GM19328 (cell line): Measurements from ENCODE around the gene TACR1.
"Not testable (repeated sequence)": the region's sequence is repeated elsewhere in the genome, so short reads cannot be mapped to it uniquely, and the experiment has no call there.

Source experiments
- ATAC-seq: cut with Tn5 transposase; IDR thresholded peaks from one replicate; pipeline ENCODE4 v1.9.1; 2021; ENCODE audit warnings: mild to moderate bottlenecking, moderate library complexity; ENCODE audit not compliant: unreplicated experiment

The TACR1 gene

DNA sequence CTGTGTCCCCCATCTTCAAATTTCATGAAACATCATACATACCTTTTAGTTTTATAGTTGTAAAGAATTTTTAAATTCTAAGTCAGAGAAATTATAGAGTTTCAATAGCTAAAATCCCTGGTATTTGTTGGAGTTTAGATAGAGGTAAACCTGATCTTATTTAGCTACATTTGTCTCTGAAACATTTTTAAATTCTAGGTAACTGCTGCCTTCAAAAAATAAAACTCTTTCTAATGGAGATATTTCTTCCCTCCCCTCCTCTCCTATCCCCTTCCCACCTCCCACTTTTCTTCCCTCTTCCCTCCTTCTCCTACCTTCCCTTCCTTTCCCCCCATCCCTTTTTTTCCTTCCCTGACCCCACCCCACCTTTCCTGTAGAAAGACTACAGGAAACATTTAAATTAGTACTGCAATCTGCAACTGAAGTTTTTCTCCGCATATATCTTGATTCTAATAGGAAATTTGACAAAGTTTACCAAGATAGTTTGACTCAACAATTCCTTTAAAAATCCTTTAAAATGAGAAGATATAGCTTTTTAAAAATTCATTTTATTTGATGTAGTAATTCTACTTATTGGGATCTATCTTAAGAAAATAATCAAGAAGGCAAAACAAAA lies 4.1 kb downstream of the TACR1 start:
- ATAC-seq = no peak

- ATAC-seq = no peak
Observed at GRCh38 chr2:75194184-75194868, 5.0 kb downstream of the TACR1 start.

- no peak for ATAC-seq
Observed at GRCh38 chr2:75192496-75192895, 6.8 kb downstream of the TACR1 start.

GRCh38 chr2:75190271-75190990 lies 8.9 kb downstream of the TACR1 start:
- no peak for ATAC-seq

DNA sequence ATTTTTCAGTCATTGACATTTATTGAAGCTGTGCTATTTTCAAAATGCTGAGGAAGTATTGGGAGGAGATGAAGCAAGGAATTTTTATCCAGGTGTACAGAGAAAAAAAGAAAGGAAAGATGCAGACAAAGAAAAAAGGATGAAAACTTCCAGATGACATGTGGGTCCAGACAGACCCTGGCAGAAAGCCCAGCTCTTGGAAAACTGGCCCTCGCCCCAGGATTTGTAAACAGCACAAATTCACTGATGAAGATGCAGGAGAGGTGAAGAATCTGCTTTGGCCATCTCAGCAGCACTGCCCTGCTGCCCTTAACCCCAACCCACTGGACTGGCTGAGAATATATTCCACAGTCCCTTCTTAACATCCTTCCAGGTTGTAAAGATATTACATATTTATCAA lies 12.5 kb downstream of the TACR1 start:
- no peak for ATAC-seq

DNA sequence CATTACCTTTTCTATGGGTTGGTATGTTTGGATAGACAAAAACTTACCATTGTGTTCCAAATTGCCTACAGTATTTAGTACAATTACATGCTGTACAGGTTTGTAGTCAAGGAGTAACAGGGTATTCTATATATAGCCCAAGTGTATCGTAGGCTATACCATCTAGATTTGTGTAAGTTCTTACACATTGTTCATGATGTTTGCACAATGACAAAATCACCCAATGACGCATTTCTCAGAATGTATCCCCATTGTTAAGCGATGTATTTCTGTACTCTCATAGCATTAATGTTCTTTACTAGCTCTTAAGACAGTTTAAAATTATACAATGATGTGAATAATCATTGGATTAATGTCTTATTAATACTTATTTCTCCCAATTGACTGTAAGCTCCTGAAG lies 16.7 kb downstream of the TACR1 start:
- no peak for ATAC-seq

DNA sequence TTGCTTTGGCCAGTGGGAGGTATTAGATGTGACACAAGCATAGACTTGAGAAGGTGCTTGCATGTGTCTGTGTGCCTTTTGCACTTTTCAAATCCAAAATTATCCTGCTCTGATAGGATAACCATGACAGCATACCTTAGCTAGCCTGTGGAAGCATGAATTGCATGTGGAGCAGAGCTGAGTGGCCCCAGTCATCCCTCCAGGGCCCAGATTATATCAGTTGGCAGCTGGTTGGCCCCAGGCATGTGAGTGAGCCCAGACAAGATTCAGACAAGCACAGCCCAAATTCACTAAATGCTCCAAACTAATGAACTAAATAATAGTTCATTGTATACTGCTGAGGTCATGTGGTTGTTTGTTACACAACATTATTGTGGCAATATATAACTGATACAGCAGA lies 18.8 kb downstream of the TACR1 start:
- no peak for ATAC-seq

- no peak for ATAC-seq
Observed at GRCh38 chr2:75177427-75177826, 21.9 kb downstream of the TACR1 start.

GRCh38 chr2:75175456-75175855 lies 23.9 kb downstream of the TACR1 start:
- ATAC-seq = no peak

- no peak for ATAC-seq
Observed at GRCh38 chr2:75174981-75175380, 24.3 kb downstream of the TACR1 start.

DNA sequence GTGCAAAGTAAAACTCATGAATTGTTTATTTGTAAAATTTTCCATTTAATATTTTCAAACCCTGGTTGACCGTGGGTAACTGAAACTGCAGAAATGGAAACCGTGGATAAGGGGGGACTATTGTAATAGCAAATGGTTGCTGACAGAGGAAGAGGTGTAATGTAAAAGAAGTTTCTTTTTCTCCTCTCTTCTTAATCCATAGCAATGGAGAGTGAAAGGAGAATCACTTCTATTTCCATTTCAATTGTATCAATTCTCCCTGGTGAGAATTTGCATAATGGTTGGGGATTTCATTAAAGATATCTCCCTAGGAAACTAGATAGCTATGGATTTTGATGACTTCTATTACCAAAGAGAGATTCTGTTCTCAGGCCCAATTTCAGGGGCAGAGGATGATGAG lies 24.8 kb downstream of the TACR1 start:
- ATAC-seq = no peak

- no peak for ATAC-seq
Observed at GRCh38 chr2:75173740-75174139, 25.6 kb downstream of the TACR1 start.

DNA sequence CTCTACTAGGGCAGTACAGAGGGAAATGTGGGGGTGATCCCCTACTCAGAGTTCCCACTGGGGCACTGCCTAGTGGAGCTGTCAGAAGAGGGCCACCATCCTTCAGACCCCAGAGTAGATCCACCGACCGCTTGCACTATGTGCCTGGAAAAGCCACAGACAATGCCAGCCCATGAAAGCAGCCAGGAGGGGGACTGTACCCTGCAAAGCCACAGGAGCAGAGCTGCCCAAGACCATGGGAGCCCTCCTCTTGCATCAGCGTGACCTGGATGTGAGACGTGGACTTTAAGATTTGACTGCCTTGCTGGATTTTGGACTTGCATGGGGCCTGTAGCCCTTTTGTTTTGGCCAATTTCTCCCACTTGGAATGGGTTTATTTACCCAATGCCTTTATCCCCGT lies 27.9 kb downstream of the TACR1 start:
- not testable (repeated sequence) for ATAC-seq

- ATAC-seq = no peak
Observed at GRCh38 chr2:75170889-75171288, 28.4 kb downstream of the TACR1 start.

DNA sequence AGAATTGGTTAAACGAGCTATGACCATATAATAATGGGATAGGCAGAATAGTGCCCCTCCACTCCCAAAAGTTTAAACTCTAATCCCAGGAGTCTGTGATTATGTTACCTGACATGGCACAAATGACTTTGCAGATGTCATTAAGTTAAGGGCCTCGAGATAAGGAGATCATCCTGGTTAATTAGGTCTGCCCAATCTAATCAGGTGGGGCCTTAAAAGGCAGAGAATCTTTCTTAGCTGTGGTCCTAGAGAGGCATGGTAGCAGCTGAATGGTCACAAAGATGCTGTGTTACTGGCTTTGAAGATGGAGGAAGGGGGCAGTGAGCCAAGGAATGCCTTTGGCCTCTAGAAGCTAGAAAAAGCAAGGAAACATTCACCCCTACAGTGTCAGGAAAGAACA lies 31.1 kb downstream of the TACR1 start:
- ATAC-seq = no peak

DNA sequence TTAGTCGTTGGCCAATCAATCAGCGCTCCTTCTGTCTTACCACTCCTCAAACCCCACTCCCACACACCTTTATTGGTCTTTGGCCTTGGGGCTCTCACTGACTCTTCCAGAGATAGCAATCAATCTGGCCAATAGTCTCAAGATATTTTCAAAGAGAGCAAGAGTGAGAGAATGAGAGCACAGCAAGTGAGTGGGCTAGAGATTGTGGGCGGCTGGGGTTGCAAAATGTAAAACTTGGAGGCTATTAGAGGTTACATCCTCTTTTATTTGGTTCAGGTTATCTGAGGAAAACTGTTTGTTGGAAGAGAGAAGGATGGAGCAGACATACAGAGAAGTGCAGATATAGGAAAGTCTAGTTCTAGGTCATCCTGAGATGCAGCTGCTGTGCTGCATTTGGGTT lies 32.8 kb downstream of the TACR1 start:
- ATAC-seq = no peak

- ATAC-seq = no peak
Observed at GRCh38 chr2:75162897-75163296, 36.4 kb downstream of the TACR1 start.

GRCh38 chr2:75162259-75162658 lies 37.1 kb downstream of the TACR1 start:
- ATAC-seq = no peak

DNA sequence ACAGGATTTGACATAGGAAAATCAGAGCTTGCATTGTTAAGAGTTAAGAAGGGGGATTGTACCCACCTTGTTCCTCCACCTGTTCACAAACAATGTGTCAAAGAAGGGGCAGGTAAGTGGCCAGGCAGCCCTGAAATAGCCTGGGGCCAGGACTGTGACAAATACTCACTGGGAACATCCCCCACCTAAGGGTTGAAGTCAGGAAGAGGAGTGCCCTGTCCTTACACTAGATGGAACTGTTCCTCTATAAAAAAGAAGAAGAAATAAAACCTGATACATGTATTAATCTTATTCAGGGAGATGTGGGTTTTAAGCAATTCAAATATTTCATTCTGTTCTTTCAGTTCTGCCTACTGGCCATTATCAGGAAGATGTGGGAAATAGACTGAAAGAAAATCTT lies 41.9 kb downstream of the TACR1 start:
- no peak for ATAC-seq

DNA sequence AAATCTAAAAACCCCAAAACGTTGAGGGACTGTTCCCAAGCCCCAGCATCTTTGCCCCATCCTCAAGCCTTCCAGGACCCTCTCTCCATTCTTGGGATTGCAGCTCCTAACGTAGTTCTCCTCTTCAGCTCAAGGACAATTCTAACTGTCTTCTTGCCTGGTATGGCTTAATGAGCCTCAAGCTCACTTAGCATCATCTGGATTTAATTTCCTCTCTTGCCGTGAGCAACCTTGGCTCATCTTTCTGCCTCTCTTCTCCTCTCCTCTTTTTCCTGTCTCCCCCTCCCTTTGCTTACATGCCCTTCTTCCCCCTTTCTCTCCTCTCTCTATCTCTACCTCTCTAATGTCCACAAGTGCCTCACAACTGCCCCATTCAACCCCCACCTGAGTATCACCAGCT lies 44.2 kb downstream of the TACR1 start:
- ATAC-seq = no peak

DNA sequence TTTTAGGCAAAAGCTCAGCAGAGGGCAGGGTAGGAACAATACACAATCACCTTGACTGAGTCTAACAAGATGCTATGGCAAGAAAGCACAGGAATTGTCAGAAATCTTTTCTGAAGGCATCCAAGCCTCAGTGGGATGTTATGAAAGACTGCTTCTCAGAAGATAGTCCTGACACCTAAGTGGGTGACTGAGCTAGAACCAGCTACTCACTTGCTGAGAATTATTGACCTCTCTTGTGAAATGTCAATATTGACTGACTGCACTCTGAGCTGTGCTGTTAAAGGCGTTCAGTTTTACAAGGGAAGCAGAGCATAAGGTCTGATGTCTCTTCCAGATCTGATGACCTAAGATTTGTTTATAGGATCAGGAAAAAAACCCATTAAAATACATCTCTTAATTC lies 46.1 kb downstream of the TACR1 start:
- ATAC-seq = no peak

GRCh38 chr2:75152243-75152642 lies 47.1 kb downstream of the TACR1 start:
- ATAC-seq = not testable (repeated sequence)
